Smooth muscle cell of the coronary artery (primary cell): Measurements from ENCODE around the gene GAST. TPM values are rescaled to one million over a fixed set of nuclear protein-coding genes. Genes with fewer than 3 reads are reported as not detected.

Source experiments
- total RNA-seq: library from RNA; depleted of rRNA; stranded (reverse); fragments of >200 nt; gene quantifications from 2 replicates; pipeline ENCODE4 v1.2.3, GENCODE V29; 2014; ENCODE audit warnings: low replicate concordance

The GAST gene, protein sequence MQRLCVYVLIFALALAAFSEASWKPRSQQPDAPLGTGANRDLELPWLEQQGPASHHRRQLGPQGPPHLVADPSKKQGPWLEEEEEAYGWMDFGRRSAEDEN
- not detected in 2 replicates for total RNA-seq

GRCh38 chr17:41711669-41712400, at the start of gene GAST:
GAST (plus strand) TSS chr17:41712331; CDS start chr17:41715437, 3,106 bp downstream.

DNA sequence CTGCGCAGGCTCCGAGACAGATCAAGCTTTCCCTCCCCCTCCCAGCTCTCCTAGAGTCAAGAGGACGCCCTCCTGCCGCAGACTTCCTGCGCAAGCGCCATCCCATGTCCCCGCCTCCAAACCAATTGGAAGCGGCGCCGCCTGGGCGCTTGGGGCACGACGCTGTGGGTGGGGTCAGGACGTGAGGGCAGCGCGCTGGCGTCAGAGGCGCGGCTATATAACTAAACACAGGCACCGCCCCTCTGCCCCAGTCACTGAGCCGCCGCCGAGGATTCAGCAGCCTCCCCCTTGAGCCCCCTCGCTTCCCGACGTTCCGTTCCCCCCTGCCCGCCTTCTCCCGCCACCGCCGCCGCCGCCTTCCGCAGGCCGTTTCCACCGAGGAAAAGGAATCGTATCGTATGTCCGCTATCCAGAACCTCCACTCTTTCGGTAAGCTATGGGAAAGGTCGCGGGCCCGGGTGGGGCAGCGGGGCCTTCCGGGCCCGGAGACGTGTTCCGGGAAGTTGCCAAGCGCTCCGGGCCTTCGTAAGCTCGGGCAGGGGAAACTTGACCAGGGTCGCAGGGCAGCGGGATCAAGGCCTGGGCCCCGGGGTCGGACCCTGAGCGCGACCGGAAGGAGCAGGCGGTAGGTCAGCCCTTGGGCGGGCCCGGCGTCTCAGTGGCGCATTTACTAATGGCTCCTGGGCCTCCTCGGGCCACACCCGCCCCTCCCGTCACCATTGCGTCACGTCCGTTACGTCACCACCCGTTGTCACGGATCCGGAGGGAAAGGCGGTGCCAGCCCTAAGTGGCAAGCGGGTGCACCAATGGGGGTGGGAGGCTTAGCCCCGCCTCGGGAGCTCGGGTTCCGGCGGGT, 23.3 kb upstream of the GAST start, which contains the start of gene EIF1:
EIF1 (plus strand) TSS at position 245 of the 856 bp plus-strand sequence; CDS start at position 399, 154 bp downstream.

DNA sequence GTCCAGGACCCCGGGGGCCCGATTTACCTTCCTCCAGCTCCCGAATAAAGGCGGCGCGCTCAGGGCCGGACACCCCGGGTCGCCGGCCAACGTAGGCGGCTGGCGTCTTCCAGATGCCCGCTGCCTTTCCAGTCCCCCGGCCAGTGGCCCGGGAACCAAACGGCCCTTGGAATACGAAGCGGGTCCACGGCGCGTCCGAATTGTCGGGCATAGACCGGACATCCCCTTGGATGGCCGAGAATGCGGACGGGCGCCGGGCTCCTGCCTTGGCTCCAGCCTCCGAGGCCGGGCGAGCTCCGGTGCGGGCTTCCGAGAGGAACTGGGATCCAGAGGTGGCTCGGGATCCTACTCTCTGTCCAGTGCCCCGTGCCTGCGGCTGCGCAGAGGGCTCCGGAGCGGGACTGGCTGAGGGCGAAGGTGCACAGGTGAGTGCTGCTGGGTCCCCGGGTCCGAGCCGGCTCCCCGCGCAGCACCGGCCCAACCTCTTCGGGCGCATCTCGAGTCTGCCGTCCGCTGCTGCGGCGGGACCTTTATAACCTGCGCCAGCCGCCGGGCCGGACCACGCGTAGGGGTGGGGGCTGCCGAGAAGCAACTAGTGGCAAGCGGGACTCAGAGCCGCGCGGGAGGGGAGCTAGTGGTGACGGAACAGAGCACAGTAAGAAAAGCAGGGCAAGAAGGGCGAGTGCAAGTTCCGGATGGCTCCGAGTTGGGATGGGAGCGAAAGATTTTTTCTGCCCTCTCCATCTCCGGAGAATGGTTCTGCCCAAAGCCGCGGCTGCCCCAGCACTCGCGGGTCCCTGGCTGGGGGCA, 22.2 kb downstream of the GAST start, which contains the start of gene HAP1:
HAP1 (minus strand) TSS at position 505 of the 810 bp plus-strand sequence; CDS start at position 496, 9 bp downstream.

Other genes starting within 250 kb of the GAST start
- gene KRT32, start 244.9 kb upstream of the GAST start, total RNA-seq: not detected in 2 replicates
- not detected in 2 replicates for gene KRT35, start 231.2 kb upstream of the GAST start, total RNA-seq
- 0.08 and 0.12 TPM in 2 replicates for gene KRT36, start 222.4 kb upstream of the GAST start, total RNA-seq
- gene KRT13, start 206.7 kb upstream of the GAST start, total RNA-seq: not detected in 2 replicates
- gene KRT15, start 193.4 kb upstream of the GAST start, total RNA-seq: 0.35 and 0.90 TPM in 2 replicates
- gene KRT19, start 184.0 kb upstream of the GAST start, total RNA-seq: 8.8 and 47.4 TPM in 2 replicates
- gene KRT9, start 140.3 kb upstream of the GAST start, total RNA-seq: not detected in 2 replicates
- 0.23 TPM in 1 of 2 replicates, not detected in the other for gene KRT14, start 125.4 kb upstream of the GAST start, total RNA-seq
- gene KRT16, start 99.6 kb upstream of the GAST start, total RNA-seq: 0.15 and 0.35 TPM in 2 replicates
- gene KRT17, start 87.8 kb upstream of the GAST start, total RNA-seq: 0.47 and 4.3 TPM in 2 replicates
- gene EIF1, start 23.4 kb upstream of the GAST start, total RNA-seq: 82.7 and 93.4 TPM in 2 replicates
- gene HAP1, start 22.3 kb downstream of the GAST start, total RNA-seq: 0.08 and 0.12 TPM in 2 replicates
- gene JUP, start 74.4 kb downstream of the GAST start, total RNA-seq: 2.3 and 59.7 TPM in 2 replicates
- gene P3H4, start 99.6 kb downstream of the GAST start, total RNA-seq: 90.3 and 133 TPM in 2 replicates
- gene FKBP10, start 100.7 kb downstream of the GAST start, total RNA-seq: 494 and 761 TPM in 2 replicates
- gene NT5C3B, start 123.9 kb downstream of the GAST start, total RNA-seq: 66.8 and 70.7 TPM in 2 replicates
- gene KLHL10, start 125.5 kb downstream of the GAST start, total RNA-seq: 0.08 and 0.12 TPM in 2 replicates
- gene KLHL11, start 153.1 kb downstream of the GAST start, total RNA-seq: 19.8 and 24.4 TPM in 2 replicates
- gene ACLY, start 206.6 kb downstream of the GAST start, total RNA-seq: 112 and 253 TPM in 2 replicates
- 0.35 and 0.90 TPM in 2 replicates for gene ODAD4, start 218.3 kb downstream of the GAST start, total RNA-seq